ENCODE results near the gene DPF1.

DNA sequence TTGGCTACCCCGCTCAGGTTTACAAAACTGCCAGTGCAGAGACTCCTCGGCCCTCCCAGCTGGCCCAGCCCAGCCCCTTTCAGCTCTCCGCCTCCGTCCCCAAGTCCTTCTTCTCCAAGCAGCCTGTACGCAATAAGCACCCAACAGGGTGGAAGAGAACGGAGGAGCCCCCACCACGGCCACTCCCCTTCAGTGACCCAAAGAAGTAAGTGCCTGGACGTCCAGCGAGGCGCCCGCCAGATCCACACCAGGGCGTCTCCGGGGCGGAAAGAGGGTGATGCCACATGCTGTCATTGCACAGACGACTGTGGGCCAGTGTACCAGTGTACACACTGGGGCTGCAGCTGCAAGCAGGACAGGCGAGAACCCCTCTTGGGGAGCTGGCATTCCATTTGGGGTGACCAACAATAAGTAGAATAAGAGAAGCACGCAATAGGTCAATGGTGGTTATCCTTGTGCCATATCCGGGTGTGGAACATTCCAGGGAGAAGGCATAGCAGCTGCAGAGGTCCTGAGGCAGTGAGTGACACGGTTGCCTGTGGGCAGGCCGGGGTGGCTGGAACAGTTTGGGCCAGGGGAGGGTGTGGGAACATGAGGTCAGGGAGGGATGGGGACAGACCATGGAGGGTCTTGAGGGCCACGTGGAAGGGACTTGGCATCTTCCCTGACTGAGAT, 41.3 kb downstream of the DPF1 start:
- TF ChIP-seq FOXM1 (IDR thresholded peaks at IDR 0.05; ENCODE audit: borderline replicate concordance) (no peak), SP1 (IDR thresholded peaks at IDR 0.05) (no peak), FOXK2 (IDR thresholded peaks at IDR 0.05) (no peak), ZNF384 (IDR thresholded peaks at IDR 0.05) (no peak), FOXA1 (IDR thresholded peaks at IDR 0.05) (no peak), BHLHE40 (IDR thresholded peaks at IDR 0.05; ENCODE audit: borderline replicate concordance) (no peak), HDGF (IDR thresholded peaks at IDR 0.05; ENCODE audit: borderline replicate concordance) (no peak), ELF4 (IDR thresholded peaks at IDR 0.05) (no peak), TARDBP (IDR thresholded peaks at IDR 0.05) (no peak)
- TF ChIP-seq, protein P1, sequence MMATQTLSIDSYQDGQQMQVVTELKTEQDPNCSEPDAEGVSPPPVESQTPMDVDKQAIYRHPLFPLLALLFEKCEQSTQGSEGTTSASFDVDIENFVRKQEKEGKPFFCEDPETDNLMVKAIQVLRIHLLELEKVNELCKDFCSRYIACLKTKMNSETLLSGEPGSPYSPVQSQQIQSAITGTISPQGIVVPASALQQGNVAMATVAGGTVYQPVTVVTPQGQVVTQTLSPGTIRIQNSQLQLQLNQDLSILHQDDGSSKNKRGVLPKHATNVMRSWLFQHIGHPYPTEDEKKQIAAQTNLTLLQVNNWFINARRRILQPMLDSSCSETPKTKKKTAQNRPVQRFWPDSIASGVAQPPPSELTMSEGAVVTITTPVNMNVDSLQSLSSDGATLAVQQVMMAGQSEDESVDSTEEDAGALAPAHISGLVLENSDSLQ (IDR thresholded peaks at IDR 0.05), result no peak

Data from HEK293T (cell line).